T1000 (cell line): Measurements from ENCODE around the gene COPA.
"Not testable (repeated sequence)": the region's sequence is repeated elsewhere in the genome, so short reads cannot be mapped to it uniquely, and the experiment has no call there.

ENCODE experiments used
- DNase-seq: peaks from one replicate; lab custom pipeline; 2025; ENCODE audit warnings: mixed read lengths; lab: John Stamatoyannopoulos, UW

Gene COPA

DNA sequence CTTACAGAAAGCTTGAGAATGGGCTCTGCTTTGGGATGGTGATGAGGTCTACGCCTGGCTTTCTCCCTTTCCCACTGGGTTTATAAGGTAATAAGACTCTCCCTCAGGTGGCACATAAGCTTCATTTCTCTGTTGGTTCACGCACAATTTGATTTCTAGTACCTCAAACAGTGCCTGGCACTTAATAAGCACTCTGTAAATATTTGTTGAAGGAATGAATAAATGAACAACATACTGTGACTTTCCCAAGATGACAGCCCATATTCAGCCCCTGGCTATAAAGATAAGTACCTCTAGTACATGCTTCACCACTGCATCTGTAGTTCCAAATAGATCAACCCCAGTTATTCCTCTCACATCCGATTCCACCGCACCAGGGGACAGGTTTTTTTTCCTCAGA lies 17.8 kb downstream of the COPA start:
- DNase-seq: no peak

DNA sequence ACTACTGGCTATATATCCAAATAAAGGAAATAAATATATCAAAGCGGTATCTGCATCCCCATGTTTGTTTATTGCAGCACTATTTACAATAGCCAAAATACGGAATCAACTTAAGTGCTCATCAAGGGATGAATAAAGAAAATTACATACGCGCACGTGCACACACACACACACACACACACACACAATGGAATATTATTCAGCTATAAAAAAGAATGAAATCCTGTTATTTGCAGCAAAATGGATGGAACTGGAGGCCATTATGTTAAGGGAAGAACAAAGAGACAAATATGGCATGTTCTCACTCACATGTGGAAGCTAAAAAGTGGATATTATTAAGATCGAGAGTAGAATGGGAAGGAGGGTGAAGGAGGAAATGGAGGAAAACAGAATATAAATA lies 20.2 kb downstream of the COPA start:
- DNase-seq: no peak

DNA sequence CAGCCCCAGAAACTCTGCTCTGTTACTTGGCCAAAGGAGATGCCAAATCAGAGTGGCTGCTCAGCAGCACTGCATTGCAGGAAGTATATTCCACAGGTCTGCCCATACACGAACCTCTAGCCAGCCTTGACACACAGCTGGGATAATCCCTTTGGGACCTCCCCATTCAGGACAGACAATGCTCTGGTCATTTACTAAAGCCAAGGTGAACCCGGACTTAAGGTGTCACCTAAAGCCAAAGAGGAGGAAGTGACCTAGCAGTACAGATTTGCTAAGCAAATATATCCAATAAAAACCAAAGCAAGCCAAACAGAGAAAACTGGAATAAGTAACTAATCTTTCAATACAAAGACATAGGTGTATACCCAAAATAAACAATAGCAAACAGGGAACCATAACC lies 27.7 kb downstream of the COPA start:
- DNase-seq: no peak

DNA sequence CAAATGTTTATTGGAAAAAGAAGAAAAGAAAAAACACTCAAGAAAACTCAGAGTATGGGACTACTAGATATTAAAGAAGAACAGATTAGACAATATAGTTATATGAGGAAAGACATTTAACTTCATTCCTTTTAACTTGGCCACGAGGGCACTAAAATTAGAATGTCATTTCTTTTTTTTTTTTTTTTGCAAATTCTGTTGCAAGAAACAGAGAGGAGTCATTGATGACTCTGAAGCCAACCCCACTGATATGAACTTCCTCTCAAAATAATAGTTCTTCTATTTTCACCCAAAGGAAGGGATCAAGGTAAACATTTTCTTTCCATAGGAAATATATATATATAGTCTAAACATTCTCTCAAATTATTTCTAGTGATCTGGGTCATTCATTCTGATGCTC lies 33.5 kb downstream of the COPA start:
- no peak for DNase-seq

DNA sequence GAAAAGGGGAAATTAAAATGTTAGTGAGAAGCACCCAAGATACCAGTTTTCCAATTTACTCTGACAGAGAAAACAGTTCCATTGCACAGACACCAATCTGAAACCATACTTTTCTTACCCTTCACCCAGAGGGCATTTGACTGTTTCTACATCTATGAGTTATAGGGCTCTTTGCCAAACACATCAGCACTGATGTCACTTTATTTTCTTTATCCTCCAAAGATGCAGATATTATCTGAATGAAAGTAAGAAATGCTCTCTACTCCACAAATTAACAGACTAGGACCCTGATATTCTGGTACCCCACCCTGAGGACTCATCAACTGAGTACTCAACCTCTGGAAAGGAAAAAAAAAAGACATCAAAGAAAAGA lies 33.9 kb downstream of the COPA start:
- no peak for DNase-seq

DNA sequence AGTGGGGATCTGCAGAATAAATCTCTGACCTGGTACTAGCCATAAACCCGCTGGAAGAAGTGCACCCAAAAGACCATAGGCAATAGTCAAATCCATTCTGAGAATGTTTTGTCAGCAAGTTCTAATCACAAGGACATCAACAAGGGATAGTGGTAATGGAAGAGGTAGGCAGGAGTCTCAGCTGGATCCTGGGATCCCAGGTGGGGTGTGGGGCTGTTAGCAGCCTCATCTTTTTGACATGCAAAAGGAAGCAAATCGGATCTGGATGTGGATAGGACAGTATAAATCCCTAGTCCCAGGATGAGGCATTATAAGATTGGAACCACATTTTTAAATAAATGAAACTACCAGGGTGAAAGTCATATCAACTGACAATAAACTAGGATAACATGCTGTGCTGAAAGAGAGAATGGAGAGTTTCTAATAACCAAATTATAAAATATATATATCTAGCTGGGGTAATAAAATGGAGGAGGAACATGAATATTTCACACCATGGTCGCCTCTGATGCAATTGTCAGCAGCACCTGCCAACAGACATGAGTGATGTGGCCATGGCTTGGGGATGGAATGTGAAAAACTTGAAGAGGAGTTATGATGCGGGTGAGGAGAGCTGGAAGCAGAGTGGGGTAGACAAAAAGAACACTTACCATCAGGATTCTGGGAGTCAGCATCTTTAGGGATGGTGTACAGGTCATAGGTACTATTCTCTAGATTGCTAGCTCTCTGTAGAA lies 34.4 kb downstream of the COPA start:
- no peak for DNase-seq

DNA sequence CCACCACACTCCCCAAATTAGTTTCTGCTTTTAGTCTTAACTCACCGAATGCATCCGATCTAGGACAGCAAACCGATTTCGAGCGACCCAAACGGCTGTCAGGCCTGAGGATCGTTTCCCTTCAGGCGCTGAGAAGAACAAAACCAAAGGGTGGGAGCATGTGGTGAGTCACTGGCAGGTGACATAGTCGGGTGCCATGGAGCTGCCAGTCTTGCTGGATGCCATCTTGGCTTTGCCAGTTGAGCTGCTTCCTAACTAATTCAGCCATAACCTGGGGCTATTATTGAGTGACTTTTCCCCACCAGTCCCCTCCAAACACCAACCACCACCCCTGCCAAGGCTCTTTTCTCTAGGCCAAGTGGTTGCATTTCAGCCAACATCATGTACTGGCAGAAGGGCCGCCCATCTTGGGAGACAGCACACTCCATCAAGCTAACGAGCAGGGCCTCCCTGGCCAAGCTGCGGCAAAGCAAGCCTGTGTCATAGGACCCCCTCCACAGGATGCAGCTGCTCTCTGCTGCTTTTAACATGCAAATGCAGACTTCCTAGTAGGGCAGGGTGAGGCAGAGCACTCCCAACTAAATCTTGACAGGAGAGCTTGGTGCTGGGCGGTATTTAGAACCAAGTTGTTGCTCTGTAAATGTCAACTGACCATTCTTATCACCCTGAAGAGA lies 35.8 kb downstream of the COPA start:
- no peak for DNase-seq

DNA sequence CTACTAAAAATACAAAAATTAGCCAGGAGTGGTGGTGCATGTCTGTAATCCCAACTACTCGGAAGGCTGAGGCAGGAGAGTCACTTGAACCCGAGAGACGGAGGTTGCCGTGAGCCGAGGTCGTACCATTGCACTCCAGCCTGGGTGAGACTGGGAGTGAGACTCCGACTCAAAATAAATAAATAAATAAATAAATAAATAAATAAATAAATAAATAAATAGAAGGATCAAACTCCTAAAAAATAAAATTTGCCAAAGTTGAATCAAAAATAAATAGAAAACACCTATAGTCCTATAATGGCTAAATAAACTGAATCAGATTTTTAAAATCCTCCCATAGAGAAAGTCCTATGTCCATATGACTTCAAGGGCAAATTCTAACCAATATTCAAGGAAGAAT lies 42.9 kb downstream of the COPA start:
- DNase-seq: no peak

DNA sequence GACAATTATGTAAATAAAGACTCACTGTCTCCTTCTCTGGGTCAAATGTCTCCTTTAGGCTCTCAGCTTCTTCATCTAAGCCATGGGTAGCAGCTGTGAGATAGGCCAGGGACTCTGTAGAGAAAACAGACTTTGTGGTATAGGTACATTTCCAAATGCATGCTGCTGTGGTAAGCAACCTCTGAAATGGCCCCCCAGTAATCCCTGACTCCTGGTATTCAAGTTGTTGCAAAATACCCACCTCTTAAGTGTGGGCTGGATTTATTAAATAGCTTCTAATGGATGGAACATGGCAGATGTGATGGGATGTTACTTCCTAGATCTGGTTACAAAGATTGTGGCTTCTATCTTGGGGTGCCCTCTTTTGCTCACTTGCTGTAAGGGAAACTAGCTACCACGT lies 47.0 kb downstream of the COPA start:
- no peak for DNase-seq

DNA sequence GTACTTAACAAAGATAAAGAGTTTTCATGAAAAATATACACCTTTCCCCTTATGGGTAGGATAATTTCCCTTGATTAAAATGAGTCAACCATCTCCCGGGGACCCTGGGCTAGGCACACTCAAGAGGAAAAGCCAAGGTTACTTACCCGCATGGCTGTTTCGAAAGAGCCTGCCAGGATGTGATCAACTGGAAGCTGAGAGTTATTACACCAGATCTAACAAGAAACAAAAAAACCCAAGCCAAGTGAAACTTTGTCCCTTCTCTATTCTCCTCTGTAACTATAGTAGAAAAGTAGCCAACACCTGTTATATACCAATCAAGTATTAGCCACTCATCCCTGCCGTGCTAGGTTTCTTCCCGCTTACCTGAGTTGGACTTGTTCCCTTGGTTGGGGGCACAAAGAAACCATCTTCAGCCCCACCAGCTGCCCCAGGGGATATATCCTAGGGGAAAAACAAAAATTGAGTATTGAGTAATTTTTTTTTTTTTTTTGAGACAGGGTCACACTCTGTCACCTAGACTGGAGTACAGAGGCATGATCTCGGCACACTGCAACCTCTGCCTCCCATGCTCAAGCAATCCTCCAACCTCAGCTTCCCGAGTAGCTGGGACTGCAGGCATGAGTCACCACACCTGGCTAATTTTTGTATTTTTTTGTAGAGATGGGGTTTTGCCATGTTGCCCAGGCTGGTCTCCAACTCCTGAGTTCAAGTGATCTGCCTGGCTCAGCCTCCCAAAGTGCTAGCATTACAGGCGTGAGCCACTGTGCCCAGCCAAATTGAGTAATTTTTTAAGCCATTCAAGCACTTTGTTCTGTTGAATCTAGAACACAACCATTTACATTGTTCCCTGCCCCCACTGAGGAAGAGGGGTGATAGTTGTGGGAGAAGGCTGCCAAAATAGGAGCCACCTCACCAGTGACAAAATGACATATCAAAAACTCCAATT lies 49.8 kb downstream of the COPA start:
- no peak for DNase-seq

DNA sequence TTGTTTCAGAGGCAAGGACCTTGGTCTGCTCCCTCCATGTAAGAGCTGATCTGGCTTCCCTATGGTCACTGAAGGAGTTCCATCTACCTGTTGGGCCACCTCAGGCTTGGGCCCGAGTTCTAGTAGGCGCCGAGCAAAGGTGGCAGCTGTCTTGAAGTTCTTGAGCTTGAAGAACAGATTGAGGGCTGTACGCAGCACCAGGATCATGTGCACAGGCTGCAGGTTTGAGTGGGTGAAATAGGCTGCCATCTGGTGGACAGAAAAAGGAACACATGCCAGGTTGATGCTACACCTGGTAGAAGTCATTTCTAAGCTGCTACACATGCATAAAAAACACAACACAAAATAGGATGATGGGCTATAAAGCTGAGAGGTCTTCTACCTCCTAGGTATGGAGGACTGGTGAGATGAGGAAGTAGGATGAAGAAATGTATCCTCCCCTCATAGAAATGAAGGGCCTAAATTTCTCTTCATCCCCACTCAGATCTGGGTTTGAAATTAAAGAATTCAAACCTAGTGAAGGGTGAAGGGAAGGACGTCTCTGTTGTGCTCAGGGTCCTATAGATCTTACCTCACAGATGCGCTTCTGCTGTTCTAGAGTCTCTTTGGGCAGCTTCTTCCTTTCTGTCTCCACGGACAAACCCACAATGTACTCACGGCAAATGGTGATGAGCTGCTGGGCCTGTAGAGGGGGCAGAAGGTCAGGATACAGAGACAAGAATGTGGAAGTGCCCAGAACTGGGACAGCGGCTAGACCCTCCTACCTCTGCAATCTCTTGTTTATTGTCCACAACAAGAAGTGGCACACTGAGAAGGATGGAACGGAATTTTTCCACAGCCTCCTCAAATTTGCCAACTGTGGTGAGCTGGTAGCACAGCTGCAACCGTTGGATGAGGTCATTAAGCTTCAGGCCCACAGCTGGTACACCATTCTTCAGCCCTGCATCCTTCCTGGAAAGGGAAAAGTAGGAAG lies 51.5 kb downstream of the COPA start:
- no peak for DNase-seq

DNA sequence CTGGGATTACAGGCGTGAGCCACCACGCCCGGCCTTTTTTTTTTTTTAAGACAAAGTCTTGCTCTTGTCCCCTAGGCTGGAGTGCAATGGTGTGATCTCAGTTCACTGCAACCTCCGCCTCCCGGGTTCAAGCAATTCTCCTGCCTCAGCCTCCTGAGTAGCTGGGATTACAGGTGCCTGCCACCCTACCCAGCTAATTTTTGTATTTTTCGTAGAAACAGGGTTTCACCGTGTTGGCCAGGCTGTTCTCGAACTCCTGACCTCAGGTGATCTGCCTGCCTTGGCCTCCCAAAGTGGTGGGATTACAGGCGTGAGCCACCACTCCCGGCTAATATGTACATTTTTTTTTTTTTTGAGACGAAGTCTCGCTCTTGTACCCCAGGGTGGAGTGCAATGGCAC lies 55.3 kb downstream of the COPA start:
- DNase-seq: not testable (repeated sequence)

DNA sequence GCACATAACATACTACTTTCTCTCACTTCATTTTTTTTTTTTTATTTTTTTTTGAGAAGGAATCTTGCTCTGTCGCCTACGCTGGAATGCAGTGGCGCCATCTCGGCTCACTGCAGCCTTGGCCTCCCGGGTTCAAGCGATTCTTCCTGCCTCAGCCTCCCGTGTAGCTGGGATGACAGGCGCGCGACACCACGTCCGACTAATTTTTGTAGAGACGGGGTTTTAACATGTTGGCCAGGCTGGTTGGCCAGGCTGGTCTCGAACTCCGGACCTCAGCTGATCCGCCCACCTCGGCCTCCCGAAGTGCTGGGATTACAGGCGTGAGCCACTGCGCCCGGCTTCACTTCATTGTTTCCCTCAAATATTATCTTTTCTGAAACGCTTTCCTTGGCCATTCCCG lies 57.5 kb downstream of the COPA start:
- DNase-seq: no peak

DNA sequence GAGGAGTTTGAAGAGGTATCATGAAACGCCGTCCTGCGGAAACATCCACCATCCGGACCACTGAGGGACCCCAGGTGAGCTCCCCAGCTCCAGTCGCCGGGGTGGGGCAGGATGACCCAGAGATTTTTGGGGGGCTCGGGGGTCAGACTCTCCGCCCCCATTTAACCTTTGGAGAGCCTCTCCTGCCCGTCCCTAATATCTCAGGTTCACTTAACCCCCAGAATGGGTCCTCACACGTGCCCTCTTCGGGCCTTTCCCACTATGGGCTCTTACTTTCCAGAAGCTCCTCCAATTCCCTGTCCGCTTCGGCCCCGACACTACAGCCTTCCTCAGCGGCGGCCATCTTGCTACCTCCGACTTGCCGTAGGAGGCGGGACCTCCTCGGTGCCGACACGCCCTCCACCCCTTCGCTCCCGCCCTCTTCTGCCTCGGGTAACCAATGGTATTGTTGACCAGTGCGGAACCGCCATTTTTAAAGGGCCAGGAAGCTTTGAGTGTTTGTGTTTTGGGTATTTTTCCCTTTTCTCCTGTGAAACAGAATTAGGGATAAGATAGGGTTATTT lies 58.2 kb downstream of the COPA start, which contains the start of gene PEX19:
Gene PEX19 (minus strand): TSS at position 352 of the 563 bp plus-strand sequence. CDS start 9 bp downstream, at position 343.
- DNase-seq: peak; percentile 89

DNA sequence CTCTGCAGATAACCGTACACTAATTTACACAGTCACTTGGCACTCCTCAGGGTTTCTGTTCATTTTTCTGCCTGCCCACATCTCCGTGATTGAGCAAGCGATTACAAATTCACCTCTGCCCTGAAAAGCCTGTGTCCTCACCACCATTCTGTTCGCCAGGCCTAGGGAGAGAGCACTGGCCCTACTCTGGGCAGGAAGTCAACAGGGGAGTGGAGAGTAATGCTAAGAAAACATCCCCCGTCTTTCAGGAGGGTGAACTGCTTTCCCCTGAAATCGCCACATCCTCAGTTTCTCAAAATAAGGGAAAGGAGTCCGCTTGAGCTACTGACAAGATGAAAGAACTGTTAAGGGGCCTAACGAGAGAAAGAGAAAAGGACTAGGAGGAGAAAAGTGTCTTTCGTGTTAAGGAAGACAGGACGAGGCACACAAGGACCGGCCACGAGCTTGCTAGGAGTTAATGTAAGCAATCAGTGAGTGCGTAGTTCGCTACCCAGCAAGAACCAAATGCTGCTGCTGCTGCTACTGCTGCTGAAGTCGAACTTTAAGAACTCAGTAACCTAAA lies 58.7 kb downstream of the COPA start:
- no peak for DNase-seq

DNA sequence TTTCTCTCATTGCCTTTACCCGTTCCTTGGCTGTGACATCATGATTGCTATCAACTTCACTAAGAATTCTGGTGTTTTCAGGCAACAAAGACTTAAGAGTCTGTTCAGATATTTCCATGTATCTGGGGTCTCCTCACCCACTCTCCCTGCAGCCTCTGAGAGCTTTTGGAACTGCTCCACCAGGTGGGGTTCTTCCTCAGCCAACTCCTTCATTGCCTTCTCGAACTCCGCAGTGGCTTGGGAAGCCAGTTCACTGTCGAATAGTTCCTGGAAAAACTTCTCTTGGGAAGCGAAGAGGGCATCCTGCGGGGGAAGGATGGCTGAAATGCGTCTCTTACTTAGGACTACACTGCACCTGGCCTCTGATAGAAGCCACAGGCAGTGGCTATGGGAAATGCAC lies 60.2 kb downstream of the COPA start:
- no peak for DNase-seq

DNA sequence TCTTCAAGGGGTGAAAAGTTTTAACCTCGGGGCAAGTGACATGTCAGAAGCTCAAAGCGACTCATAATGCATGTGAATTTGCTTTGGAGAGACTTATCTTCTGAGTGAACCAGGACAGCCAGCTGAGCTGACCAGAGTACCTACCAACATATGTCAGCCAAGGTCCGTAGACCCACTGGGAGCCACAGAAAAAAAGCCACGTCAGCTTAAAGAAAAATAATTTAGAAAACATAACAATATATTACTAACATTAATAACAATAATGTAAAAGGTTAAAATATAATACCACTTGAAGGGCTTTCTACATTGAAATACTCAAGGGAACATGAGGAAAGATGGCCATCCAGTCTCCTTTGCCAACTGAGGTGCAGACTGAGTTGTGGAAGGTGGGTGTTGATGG lies 65.1 kb downstream of the COPA start:
- no peak for DNase-seq

DNA sequence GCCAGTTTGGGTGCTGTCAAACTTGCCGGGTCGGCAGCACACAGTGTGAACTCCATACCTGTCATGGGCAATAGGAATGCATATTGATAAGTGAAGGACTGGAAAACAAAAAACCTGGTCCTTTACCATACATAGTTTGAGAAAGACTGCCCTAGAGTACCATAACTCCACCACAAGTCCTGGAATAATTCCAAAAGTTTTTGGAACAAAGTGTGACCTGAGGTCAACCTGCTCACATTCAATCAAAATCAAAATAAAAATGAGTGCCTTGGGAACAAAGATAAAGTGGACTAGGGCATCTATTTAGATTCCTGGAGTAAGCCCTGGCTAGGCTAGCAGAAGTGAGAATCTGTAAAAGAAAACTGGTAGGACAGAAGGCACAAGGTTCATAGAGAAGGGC lies 65.7 kb downstream of the COPA start:
- DNase-seq: no peak

DNA sequence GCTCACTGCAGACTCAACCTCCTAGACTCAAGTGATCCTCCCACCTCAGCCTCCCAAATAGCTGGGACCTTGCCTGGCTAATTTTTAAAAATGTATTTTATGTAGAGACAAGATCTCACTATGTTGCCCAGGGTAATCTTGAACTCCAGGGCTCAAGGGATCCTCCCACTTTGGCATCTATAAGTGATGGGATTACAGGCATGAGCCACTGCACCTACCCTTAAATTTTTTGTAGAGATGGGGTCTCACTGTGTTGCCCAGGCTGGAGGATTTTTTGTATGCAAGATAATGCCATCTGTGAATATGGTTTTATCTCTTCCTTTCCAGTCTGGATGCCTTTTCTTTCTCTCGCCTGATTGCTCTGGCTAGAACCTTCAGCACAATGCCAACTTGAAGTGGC lies 72.0 kb downstream of the COPA start:
- no peak for DNase-seq

DNA sequence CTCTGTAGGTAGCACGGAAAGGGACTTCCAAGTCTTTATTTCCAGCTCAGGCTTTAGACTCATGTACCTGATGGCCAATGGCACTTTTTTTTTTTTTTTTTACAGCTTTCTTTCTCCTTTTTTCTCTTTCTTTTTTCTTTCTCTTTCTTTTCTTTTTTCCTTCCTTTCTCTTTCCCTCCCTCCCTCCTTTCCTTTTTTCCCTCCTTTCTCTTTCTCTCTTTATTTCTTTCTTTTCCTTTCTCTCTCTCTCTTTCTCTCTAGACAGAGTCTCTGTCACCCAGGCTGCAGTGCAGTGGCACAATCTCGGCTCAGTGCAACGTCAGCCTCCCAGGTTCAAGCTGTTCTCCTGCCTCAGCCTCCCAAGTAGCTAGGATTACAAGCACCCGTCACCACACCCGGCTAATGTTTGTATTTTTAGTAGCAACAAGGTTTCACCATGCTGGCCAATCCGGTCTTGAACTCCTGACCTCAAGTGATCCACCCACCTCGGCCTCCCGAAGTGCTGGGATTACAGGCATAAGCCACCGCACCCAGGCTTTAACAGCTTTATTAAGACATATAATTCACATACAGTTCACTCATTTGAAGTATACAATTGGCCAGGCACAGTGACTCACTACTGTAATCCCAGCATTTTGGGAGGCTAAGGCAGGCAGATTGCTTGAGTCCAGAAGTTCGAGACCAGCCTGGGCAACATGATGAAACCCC lies 75.6 kb downstream of the COPA start:
- DNase-seq: no peak
